Astrocyte of the hippocampus (primary cell): ENCODE results near the gene SLC12A1.
"Not testable (repeated sequence)": the region's sequence is repeated elsewhere in the genome, so short reads cannot be mapped to it uniquely, and the experiment has no call there.

Experiments
- DNase-seq: peaks from one replicate; pipeline ENCODE4 v3.0.0; 2011; ENCODE audit warnings: low read depth, low spot score

SLC12A1 gene

GRCh38 chr15:48306639-48307038 is 100.5 kb downstream of the SLC12A1 start:
- no peak for DNase-seq

GRCh38 chr15:48307586-48307985 is 101.5 kb downstream of the SLC12A1 start:
- no peak for DNase-seq

GRCh38 chr15:48309740-48310139 is 103.6 kb downstream of the SLC12A1 start:
- DNase-seq = no peak

- no peak for DNase-seq
Observed at GRCh38 chr15:48313216-48313615, 107.1 kb downstream of the SLC12A1 start.

- no peak for DNase-seq
Observed at GRCh38 chr15:48315041-48315440, 108.9 kb downstream of the SLC12A1 start.

GRCh38 chr15:48317221-48317620 is 111.1 kb downstream of the SLC12A1 start:
- DNase-seq = no peak

GRCh38 chr15:48318131-48318530 is 112.0 kb downstream of the SLC12A1 start:
- no peak for DNase-seq

- DNase-seq = no peak
Observed at GRCh38 chr15:48323294-48323693, 117.2 kb downstream of the SLC12A1 start.

- DNase-seq = no peak
Observed at GRCh38 chr15:48324949-48325348, 118.8 kb downstream of the SLC12A1 start.

- DNase-seq = no peak
Observed at GRCh38 chr15:48325400-48325799, 119.3 kb downstream of the SLC12A1 start.

GRCh38 chr15:48326180-48326579 is 120.1 kb downstream of the SLC12A1 start:
- not testable (repeated sequence) for DNase-seq

- DNase-seq = peak; percentile 27
Observed at GRCh38 chr15:48330105-48330785, 124.1 kb downstream of the SLC12A1 start.

- peak; percentile 92 for DNase-seq
Observed at GRCh38 chr15:48330855-48331795, 125.0 kb downstream of the SLC12A1 start, which contains the start of gene DUT. TSS of gene DUT (plus strand) at chr15:48331429. CDS start at chr15:48331516, 87 bp downstream.

GRCh38 chr15:48331796-48332641 is 125.9 kb downstream of the SLC12A1 start:
- peak; percentile 79 for DNase-seq

GRCh38 chr15:48332642-48333034 is 126.5 kb downstream of the SLC12A1 start:
- no peak for DNase-seq

- DNase-seq = no peak
Observed at GRCh38 chr15:48333540-48333939, 127.4 kb downstream of the SLC12A1 start.

GRCh38 chr15:48334260-48334659 is 128.2 kb downstream of the SLC12A1 start:
- DNase-seq = no peak

- peak; percentile 9 for DNase-seq
Observed at GRCh38 chr15:48336940-48337339, 130.8 kb downstream of the SLC12A1 start.

- no peak for DNase-seq
Observed at GRCh38 chr15:48337607-48338006, 131.5 kb downstream of the SLC12A1 start.

- DNase-seq = no peak
Observed at GRCh38 chr15:48340111-48340510, 134.0 kb downstream of the SLC12A1 start.

GRCh38 chr15:48343865-48344264 is 137.8 kb downstream of the SLC12A1 start:
- no peak for DNase-seq

GRCh38 chr15:48345516-48345915 is 139.4 kb downstream of the SLC12A1 start:
- no peak for DNase-seq
